Measurements from ENCODE around the gene ENTREP1.

Gene ENTREP1

DNA sequence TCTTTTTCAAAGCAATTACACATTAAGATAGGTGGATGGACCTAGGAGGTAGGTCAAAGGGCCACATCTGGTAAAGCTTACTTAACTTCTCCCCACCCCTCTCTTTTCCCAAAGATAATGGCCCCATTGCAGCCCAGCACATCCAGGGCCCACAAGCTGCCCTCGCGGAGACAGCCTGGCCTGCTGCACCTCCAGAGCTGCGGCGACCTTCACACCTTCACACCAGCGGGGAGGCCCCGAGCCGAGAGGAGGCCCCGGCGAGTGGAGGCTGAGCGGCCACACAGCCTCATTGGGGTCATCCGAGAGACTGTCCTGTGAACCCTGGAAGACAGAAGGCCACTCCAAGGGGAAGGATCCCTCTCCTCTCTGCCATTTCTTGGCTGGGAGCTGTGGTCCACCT lies 66.5 kb downstream of the ENTREP1 start:
- no peak overlapping the region for H3K27ac ChIP-seq (replicated peaks)
- no peak overlapping the region for H3K4me3 ChIP-seq (replicated peaks; ENCODE audit: insufficient read depth, low read length)
- TF ChIP-seq POLR2AphosphoS5 (IDR thresholded peaks at IDR 0.05; ENCODE audit: low read depth) (no peak), GABPA (IDR thresholded peaks at IDR 0.05; ENCODE audit: low read depth) (no peak), SPI1 (IDR thresholded peaks at IDR 0.05; ENCODE audit: borderline replicate concordance, low read depth) (no peak)
- TF ChIP-seq, protein P1, sequence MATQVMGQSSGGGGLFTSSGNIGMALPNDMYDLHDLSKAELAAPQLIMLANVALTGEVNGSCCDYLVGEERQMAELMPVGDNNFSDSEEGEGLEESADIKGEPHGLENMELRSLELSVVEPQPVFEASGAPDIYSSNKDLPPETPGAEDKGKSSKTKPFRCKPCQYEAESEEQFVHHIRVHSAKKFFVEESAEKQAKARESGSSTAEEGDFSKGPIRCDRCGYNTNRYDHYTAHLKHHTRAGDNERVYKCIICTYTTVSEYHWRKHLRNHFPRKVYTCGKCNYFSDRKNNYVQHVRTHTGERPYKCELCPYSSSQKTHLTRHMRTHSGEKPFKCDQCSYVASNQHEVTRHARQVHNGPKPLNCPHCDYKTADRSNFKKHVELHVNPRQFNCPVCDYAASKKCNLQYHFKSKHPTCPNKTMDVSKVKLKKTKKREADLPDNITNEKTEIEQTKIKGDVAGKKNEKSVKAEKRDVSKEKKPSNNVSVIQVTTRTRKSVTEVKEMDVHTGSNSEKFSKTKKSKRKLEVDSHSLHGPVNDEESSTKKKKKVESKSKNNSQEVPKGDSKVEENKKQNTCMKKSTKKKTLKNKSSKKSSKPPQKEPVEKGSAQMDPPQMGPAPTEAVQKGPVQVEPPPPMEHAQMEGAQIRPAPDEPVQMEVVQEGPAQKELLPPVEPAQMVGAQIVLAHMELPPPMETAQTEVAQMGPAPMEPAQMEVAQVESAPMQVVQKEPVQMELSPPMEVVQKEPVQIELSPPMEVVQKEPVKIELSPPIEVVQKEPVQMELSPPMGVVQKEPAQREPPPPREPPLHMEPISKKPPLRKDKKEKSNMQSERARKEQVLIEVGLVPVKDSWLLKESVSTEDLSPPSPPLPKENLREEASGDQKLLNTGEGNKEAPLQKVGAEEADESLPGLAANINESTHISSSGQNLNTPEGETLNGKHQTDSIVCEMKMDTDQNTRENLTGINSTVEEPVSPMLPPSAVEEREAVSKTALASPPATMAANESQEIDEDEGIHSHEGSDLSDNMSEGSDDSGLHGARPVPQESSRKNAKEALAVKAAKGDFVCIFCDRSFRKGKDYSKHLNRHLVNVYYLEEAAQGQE (IDR thresholded peaks at IDR 0.05; ENCODE audit: insufficient replicate concordance, low read depth), result no peak
- TF ChIP-seq, protein P2, sequence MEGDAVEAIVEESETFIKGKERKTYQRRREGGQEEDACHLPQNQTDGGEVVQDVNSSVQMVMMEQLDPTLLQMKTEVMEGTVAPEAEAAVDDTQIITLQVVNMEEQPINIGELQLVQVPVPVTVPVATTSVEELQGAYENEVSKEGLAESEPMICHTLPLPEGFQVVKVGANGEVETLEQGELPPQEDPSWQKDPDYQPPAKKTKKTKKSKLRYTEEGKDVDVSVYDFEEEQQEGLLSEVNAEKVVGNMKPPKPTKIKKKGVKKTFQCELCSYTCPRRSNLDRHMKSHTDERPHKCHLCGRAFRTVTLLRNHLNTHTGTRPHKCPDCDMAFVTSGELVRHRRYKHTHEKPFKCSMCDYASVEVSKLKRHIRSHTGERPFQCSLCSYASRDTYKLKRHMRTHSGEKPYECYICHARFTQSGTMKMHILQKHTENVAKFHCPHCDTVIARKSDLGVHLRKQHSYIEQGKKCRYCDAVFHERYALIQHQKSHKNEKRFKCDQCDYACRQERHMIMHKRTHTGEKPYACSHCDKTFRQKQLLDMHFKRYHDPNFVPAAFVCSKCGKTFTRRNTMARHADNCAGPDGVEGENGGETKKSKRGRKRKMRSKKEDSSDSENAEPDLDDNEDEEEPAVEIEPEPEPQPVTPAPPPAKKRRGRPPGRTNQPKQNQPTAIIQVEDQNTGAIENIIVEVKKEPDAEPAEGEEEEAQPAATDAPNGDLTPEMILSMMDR (IDR thresholded peaks at IDR 0.05; ENCODE audit: insufficient read depth, low read length), result no peak
- no peak for DNase-seq (ENCODE audit: low read depth in 1 of 2, low spot score in 1 of 2)
- H3K27me3 ChIP-seq (ENCODE audit: insufficient read depth, poor library complexity, severe bottlenecking), result no peaks in the 10 kb centered on the region

- Histone ChIP-seq H3K27ac (replicated peaks) (no peak overlapping the region), H3K4me3 (replicated peaks; ENCODE audit: insufficient read depth, low read length) (no peak overlapping the region), H3K27me3 (ENCODE audit: insufficient read depth, poor library complexity, severe bottlenecking) (no peaks in the 10 kb centered on the region)
- TF ChIP-seq, protein P1 (IDR thresholded peaks at IDR 0.05; ENCODE audit: insufficient replicate concordance, low read depth), result no peak
- no peak for TF ChIP-seq SPI1 (IDR thresholded peaks at IDR 0.05; ENCODE audit: borderline replicate concordance, low read depth)
- no peak for TF ChIP-seq GABPA (IDR thresholded peaks at IDR 0.05; ENCODE audit: low read depth)
- TF ChIP-seq POLR2AphosphoS5 (IDR thresholded peaks at IDR 0.05; ENCODE audit: low read depth), result no peak
- TF ChIP-seq, protein P2 (IDR thresholded peaks at IDR 0.05; ENCODE audit: insufficient read depth, low read length), result no peak
- no peak for DNase-seq (ENCODE audit: low read depth in 1 of 2, low spot score in 1 of 2)
These were observed 66.9 kb downstream of the ENTREP1 start for GRCh38 chr9:69391946-69392345.

- H3K27ac ChIP-seq (replicated peaks), result no peak overlapping the region
- no peak overlapping the region for H3K4me3 ChIP-seq (replicated peaks; ENCODE audit: insufficient read depth, low read length)
- TF ChIP-seq POLR2AphosphoS5 (IDR thresholded peaks at IDR 0.05; ENCODE audit: low read depth) (no peak), SPI1 (IDR thresholded peaks at IDR 0.05; ENCODE audit: borderline replicate concordance, low read depth) (no peak), GABPA (IDR thresholded peaks at IDR 0.05; ENCODE audit: low read depth) (no peak)
- TF ChIP-seq, protein P2 (IDR thresholded peaks at IDR 0.05; ENCODE audit: insufficient read depth, low read length), result no peak
- TF ChIP-seq, protein P1 (IDR thresholded peaks at IDR 0.05; ENCODE audit: insufficient replicate concordance, low read depth), result no peak
- no peaks in the 10 kb centered on the region for H3K27me3 ChIP-seq (ENCODE audit: insufficient read depth, poor library complexity, severe bottlenecking)
- DNase-seq (ENCODE audit: low read depth in 1 of 2, low spot score in 1 of 2), result no peak
These were observed 67.8 kb downstream of the ENTREP1 start for GRCh38 chr9:69392826-69393225.

All from HL-60 (cell line).